Measurements from ENCODE around the gene BCL2. TPM values are rescaled to one million over a fixed set of nuclear protein-coding genes. Genes with fewer than 3 reads are reported as not detected.
A peak's percentile ranks its signal among the peaks of the same experiment; 100 is the strongest.

The BCL2 gene
- total RNA-seq, 1 experiment from 2014 or later: 1.3 TPM

DNA sequence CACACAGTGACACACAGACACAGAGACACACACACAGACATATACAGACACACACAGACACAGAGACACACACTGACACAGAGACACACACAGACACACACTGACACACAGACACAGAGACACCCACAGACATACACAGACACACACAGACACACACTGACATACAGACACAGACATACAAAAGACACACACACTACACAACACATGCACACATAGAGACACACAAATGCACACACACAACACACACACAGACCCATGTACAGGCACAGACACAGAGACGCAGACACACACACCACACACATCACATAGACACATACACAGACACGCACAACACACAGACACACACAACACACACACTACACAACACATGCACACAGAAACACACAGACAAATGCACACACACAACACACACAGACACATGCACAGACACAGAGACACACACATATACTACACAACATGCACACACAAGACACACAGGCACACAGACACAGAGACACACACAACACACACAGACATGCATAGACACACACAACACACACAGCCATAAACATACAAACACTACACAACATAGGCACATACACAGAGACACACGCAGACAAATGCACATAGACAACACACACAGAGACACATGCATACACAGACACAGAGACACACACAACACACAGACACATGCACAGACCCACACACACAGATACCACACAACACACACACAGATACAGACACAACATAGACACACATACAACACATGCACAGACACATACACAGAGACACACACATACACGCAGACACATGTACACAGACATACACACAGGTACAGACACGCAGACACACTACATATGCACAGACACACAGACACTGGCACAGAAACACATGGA is 120.5 kb downstream of the BCL2 start:
- no peak overlapping the region for H3K4me3 Mint-ChIP-seq
- Histone ChIP-seq H4K20me1 (ENCODE audit: control insufficient read depth, insufficient read depth, insufficient read length) (no peaks in the 10 kb centered on the region), H3K27ac (ENCODE audit: insufficient read length, low read depth, low read length) (no peak overlapping the region), H2BK20ac (ENCODE audit: low read depth, low read length, poor library complexity, severe bottlenecking) (no peak overlapping the region), H3K4me2 (ENCODE audit: insufficient read depth, insufficient read length, low read length) (no peak overlapping the region), H2AFZ (ENCODE audit: low read length) (no peak overlapping the region), H3K4ac (ENCODE audit: low read depth, low read length) (no peak overlapping the region), H3K18ac (ENCODE audit: insufficient read length, low read depth, low read length) (peak overlapping the region; percentile 6), H2BK12ac (ENCODE audit: insufficient read length, low read depth, low read length) (no peak overlapping the region), H3K14ac (ENCODE audit: insufficient read depth, low read length) (no peak overlapping the region), H2AK5ac (ENCODE audit: insufficient read length, low read length) (no peak overlapping the region), H3K79me2 (ENCODE audit: insufficient read depth, low read length) (no peaks in the 10 kb centered on the region), H3K56ac (ENCODE audit: insufficient read length, low read depth, low read length) (peak overlapping the region; percentile 27), H3K27me3 (ENCODE audit: insufficient read depth, low read length) (no peaks in the 10 kb centered on the region), H3K23me2 (ENCODE audit: insufficient read length, low read depth, low read length, poor library complexity, severe bottlenecking) (no peaks in the 10 kb centered on the region), H2BK15ac (ENCODE audit: low read depth, low read length) (no peak overlapping the region), H3K23ac (ENCODE audit: insufficient read length, low read depth, low read length) (no peak overlapping the region), H3K9me3 (ENCODE audit: control insufficient read depth, low read depth, low read length) (no peaks in the 10 kb centered on the region), H4K5ac (ENCODE audit: insufficient read length, low read depth, low read length) (no peak overlapping the region), H2BK5ac (ENCODE audit: insufficient read length, low read length) (no peak overlapping the region), H4K8ac (replicated peaks; ENCODE audit: insufficient read length, low read depth, low read length) (no peak overlapping the region), H3K9ac (ENCODE audit: extremely low read depth, insufficient read length, low read length) (no peak overlapping the region), H3K4me1 (ENCODE audit: insufficient read depth, low read length) (no peaks in the 10 kb centered on the region), H3T11ph (ENCODE audit: low read length) (no peak overlapping the region), H2BK120ac (ENCODE audit: low read depth, low read length, poor library complexity, severe bottlenecking) (no peak overlapping the region), H4K91ac (ENCODE audit: insufficient read length, low read depth, low read length) (no peak overlapping the region), H3K79me1 (ENCODE audit: insufficient read depth, low read depth, low read length, poor library complexity, severe bottlenecking) (no peaks in the 10 kb centered on the region)
- TF ChIP-seq, protein P1, sequence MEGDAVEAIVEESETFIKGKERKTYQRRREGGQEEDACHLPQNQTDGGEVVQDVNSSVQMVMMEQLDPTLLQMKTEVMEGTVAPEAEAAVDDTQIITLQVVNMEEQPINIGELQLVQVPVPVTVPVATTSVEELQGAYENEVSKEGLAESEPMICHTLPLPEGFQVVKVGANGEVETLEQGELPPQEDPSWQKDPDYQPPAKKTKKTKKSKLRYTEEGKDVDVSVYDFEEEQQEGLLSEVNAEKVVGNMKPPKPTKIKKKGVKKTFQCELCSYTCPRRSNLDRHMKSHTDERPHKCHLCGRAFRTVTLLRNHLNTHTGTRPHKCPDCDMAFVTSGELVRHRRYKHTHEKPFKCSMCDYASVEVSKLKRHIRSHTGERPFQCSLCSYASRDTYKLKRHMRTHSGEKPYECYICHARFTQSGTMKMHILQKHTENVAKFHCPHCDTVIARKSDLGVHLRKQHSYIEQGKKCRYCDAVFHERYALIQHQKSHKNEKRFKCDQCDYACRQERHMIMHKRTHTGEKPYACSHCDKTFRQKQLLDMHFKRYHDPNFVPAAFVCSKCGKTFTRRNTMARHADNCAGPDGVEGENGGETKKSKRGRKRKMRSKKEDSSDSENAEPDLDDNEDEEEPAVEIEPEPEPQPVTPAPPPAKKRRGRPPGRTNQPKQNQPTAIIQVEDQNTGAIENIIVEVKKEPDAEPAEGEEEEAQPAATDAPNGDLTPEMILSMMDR (conservative IDR thresholded peaks at IDR 0.05): no peak
- no peak overlapping the region for H3K27ac Mint-ChIP-seq
- no peaks in the 10 kb centered on the region for H3K27me3 Mint-ChIP-seq (ENCODE audit: low read depth)
- no peaks in the 10 kb centered on the region for H3K4me1 Mint-ChIP-seq
- no CpG with 5 or more reads among the region's 5 CpGs for WGBS (ENCODE audit: extremely low coverage, insufficient read length, low lambda C conversion rate)
- H3K36me3 Mint-ChIP-seq (ENCODE audit: insufficient read depth in 1 of 3, low read depth in 3 of 3): no peaks in the 10 kb centered on the region
- no peak for DNase-seq
- no peaks in the 10 kb centered on the region for H3K9me3 Mint-ChIP-seq

Measured in H9 (cell line).